Parathyroid adenoma (tissue), 2 donors: ENCODE data around the gene PPP1R13B.

Experiments used
- H2AFZ ChIP-seq: fragments of 300-600 bp; sonication (generic); one replicate; pipeline ENCODE4 v1.7.0; 2017; ENCODE audit warnings: antibody characterized with exemption, mild to moderate bottlenecking
- H3K27ac ChIP-seq: fragments of 300-600 bp; sonication (generic); one replicate; pipeline ENCODE4 v1.7.0; 2017
- H3K27me3 ChIP-seq: fragments of 300-600 bp; sonication (generic); one replicate; pipeline ENCODE4 v1.7.0; 2017; ENCODE audit warnings: low read length; ENCODE audit not compliant: control insufficient read depth, insufficient read depth
- H3K36me3 ChIP-seq: fragments of 300-600 bp; sonication (generic); one replicate; pipeline ENCODE4 v1.7.0; 2017; ENCODE audit warnings: low read length; ENCODE audit not compliant: control insufficient read depth, insufficient read depth
- H3K4me1 ChIP-seq: fragments of 300-600 bp; sonication (generic); one replicate; pipeline ENCODE4 v1.7.0; 2017; ENCODE audit warnings: control low read depth
- H3K4me2 ChIP-seq: fragments of 300-600 bp; sonication (generic); one replicate; pipeline ENCODE4 v1.7.0; 2017; ENCODE audit warnings: low read length
- H3K4me3 ChIP-seq: fragments of 300-600 bp; sonication (generic); one replicate; pipeline ENCODE4 v1.7.0; 2017; ENCODE audit warnings: low read depth, low read length
- H3K79me2 ChIP-seq: fragments of 300-600 bp; sonication (generic); one replicate; pipeline ENCODE4 v1.7.0; 2017; ENCODE audit warnings: control low read depth
- H3K9ac ChIP-seq: fragments of 300-600 bp; sonication (generic); one replicate; pipeline ENCODE4 v1.7.0; 2017; ENCODE audit warnings: mild to moderate bottlenecking
- H3K9me3 ChIP-seq: fragments of 300-600 bp; sonication (generic); one replicate; pipeline ENCODE4 v1.7.0; 2017; ENCODE audit warnings: low read length; ENCODE audit not compliant: control insufficient read depth
- CTCF ChIP-seq: fragments of 300-600 bp; sonication (generic); IDR thresholded peaks from one replicate; pipeline ENCODE4 v1.7.0; 2017; ENCODE audit warnings: antibody characterized with exemption, mild to moderate bottlenecking
- donor health status: primary hyperparathyroidism.

PPP1R13B gene

DNA sequence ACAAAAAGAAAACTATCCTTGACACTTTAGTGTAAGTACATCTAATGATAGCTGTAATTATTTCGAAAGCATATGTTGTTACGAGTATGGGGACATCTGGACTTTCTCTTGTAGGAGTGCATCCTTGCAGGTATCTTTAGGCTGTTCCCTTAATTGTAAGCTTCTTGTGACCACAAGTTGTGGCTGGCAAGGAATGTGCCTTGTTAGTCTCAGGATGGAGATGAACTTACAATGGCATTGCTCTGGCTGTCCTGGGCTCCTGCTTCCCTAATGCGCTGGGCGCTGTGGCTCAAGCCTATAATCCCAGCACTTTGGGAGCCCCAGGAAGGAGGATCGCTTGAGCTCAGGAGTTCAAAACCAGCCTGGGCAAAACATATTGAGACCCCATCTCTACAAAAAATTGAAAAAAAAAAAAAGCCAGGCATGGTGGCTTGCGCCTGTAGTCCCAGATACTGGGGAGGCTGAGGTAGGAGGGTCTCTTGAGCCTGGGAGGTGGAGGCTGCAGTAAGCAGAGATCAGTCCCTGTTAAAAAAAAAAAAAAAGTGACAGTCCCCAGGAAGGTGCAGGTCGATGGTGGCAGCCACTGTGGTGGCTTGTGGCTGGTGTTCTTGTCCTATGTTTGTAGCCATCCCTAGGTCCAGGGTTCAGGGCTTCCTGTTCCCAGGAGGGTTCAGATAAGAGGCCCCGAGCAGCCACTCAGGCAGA lies 23.7 kb upstream of the PPP1R13B start:
- TF ChIP-seq CTCF = no peak
- Histone ChIP-seq H3K79me2 (no peaks in the 10 kb centered on the region), H3K27me3 (no peaks in the 10 kb centered on the region), H3K36me3 (no peaks in the 10 kb centered on the region), H3K9me3 (no peaks in the 10 kb centered on the region), H3K9ac (no peak overlapping the region), H3K27ac (no peak overlapping the region), H3K4me2 (no peak overlapping the region), H3K4me1 (peaks cover 16% of the 10 kb centered on the region), H2AFZ (peak overlapping the region; percentile 81), H3K4me3 (no peak overlapping the region)

DNA sequence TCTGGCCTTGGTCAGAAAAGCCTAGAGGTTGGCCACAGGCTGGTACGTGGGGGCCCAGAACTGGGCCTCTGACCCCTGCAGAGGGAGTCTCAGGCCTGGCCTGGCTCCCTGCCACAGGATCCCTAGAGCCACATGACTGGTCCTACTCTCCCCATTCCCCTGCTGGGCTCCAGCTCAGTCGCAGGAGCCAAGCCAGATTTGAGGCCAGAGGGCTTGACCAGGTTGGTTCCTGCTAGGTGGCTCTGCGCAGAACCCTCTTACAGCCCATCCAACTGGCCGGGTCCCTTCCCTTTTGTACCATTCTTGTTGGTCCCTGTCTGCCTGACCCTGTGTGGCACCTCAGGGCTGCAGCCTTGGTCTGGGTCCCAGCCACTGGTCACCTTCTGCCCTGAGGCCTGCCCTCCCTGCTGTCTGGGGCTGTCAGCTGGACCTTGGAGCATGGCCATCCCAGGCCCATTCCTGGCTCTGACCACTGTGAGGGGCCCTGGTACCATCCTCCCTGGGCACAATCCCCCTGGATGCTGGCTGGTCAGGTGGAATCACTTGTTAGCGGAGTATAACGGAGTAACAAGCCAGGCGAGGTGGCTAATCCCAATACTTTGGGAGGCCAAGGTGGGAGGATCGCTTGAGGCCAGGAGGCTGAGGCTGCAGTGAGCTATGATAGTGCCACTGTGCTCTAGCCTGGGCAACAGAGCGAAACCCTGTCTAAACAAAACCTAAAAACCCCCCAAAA lies 22.9 kb upstream of the PPP1R13B start:
- Histone ChIP-seq H3K79me2 (no peaks in the 10 kb centered on the region), H3K27ac (no peak overlapping the region), H3K27me3 (no peaks in the 10 kb centered on the region), H3K9me3 (no peaks in the 10 kb centered on the region), H3K4me1 (peaks cover 16% of the 10 kb centered on the region), H2AFZ (peak overlapping the region; percentile 28), H3K36me3 (no peaks in the 10 kb centered on the region), H3K4me3 (no peak overlapping the region), H3K9ac (no peak overlapping the region), H3K4me2 (no peak overlapping the region)
- TF ChIP-seq CTCF = no peak

DNA sequence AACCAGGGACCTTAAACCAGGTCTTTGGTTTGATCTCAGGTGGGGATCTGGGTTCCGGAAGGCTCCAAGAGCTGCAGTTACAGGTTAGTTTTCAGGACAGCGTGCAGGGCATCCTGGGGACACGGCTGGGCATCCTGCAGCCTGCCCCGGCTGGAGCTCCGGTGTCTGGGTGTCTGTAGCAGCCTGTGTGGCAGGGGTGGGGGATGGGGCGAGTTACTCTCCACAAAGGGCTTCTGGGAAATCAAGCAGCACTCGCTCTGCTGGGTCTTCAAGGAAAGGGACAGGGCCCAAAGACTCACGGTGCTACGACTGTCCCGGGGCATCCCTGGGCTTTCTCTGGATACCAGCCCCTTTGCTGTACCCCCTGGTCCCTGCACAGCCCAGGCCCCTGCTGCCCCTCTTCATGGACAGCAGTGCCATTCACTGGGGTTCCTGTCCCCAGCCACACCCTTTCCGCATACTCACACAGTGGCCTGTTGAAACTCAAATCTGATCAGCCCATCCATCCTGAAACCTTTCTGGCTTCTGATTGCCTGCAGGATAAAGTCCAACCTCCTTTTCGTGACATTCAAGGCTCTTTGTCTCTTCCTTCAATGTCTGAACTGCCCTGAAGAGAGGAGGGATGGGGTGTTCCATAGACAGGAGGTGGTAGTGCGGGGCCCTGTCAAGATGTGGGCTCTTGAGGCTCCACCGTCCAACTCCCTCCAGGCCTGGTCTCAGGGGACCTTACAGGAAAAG lies 22.2 kb upstream of the PPP1R13B start:
- peak overlapping the region; percentile 28 for H2AFZ ChIP-seq
- H3K27ac ChIP-seq = no peak overlapping the region
- TF ChIP-seq CTCF = no peak
- H3K9me3 ChIP-seq = no peaks in the 10 kb centered on the region
- no peak overlapping the region for H3K4me3 ChIP-seq
- peaks cover 16% of the 10 kb centered on the region for H3K4me1 ChIP-seq
- no peaks in the 10 kb centered on the region for H3K36me3 ChIP-seq
- H3K79me2 ChIP-seq = no peaks in the 10 kb centered on the region
- no peaks in the 10 kb centered on the region for H3K27me3 ChIP-seq
- no peak overlapping the region for H3K9ac ChIP-seq
- H3K4me2 ChIP-seq = no peak overlapping the region

GRCh38 chr14:103868242-103868897 lies 21.0 kb upstream of the PPP1R13B start:
- Histone ChIP-seq H3K27ac (peak overlapping the region; percentile 38), H3K36me3 (no peaks in the 10 kb centered on the region), H3K79me2 (no peaks in the 10 kb centered on the region), H3K9me3 (no peaks in the 10 kb centered on the region), H3K27me3 (no peaks in the 10 kb centered on the region), H2AFZ (peak overlapping the region; percentile 74), H3K9ac (no peak overlapping the region), H3K4me3 (no peak overlapping the region), H3K4me2 (no peak overlapping the region), H3K4me1 (peaks cover 16% of the 10 kb centered on the region)
- no peak for TF ChIP-seq CTCF
